GM19397 (cell line): ENCODE results near the gene EFNA4.
"Not testable (repeated sequence)": the region's sequence is repeated elsewhere in the genome, so short reads cannot be mapped to it uniquely, and the experiment has no call there.

Experiments
- ATAC-seq: cut with Tn5 transposase; IDR thresholded peaks from one replicate; pipeline ENCODE4 v1.9.1; 2021; ENCODE audit warnings: mild to moderate bottlenecking, moderate library complexity; ENCODE audit not compliant: unreplicated experiment

Gene EFNA4

DNA sequence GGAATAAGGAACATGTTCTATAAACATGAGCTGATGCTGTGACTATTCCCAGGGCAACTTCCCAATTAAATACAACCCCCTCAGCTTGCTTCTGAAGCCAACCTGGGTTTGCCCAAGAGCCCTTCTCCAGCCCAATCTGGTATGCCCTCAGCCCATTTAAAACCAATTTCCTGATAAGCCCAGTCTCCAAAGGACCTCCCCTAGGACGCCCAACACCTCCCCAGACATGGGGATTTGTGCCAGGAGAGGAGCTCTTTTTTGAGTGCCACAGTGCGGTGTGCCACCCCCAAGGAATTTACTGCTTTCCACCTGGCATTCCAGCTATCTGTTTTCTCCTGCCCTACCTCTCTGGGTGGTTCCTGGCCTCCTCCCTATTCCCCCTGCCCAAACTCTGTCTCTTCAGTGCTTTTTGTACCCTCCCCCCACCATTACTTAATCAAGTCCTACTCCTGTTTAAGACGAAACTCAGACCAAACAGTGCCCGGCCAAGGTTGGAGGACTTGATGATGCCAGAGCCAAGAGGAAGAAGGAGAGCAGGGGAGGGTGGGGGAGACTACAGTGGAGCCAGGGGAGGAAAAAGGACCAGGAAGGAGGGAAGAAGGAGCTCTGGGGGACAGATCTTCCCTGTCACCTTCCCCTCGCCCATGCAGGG is 52.7 kb downstream of the EFNA4 start:
- ATAC-seq: no peak

DNA sequence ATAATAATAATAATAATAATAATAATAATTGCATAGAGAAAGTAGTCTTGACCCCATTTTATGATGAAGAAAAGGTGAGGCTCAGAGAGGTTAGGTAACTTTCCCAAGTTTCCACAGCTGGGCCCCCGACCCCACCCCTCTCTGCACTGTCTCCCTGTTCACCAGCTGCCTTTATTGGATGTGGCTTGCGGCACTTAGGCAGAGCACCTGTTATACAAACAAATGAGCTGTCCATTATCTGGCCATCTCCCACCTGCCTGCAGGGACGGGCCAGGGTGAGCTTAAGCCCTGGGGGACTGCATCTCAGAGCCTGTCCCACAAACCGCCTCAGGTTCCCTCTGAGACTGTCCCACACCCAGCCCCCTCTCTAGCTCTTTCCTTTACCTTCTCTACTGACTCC is 54.1 kb downstream of the EFNA4 start:
- ATAC-seq: no peak

DNA sequence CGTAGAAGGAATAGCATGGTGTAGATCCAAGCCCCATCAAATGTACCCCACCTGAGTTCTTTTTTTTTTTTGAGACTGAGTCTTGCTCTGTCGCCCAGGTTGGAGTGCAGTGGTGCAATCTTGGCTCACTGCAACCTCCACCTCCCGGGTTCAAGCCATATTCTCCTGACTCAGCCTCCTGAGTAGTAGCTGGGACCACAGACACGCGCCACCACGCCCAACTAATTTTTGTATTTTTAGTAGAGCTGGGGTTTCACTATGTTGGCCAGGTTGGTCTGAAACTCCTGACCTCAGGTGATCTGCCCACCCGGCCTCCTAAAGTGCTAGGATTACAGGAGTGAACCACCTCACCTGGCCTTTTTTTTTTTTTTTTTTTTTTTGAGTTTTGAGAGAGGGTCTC is 54.5 kb downstream of the EFNA4 start:
- ATAC-seq: not testable (repeated sequence)
